Activated T-helper 9 cell treated with anti-CD3 and anti-CD28 coated beads, Interleukin-2, amount 50 U/mL, for 16 hours (primary cell): Measurements from ENCODE around the gene EHD1.

Experiments
- DNase-seq: peaks from one replicate; pipeline ENCODE4 v3.0.0-alpha.2; 2020; ENCODE audit warnings: low read depth

EHD1 gene

GRCh38 chr11:64872790-64873488 is 5.5 kb downstream of the EHD1 start:
- no peak for DNase-seq

GRCh38 chr11:64871492-64871891 is 6.9 kb downstream of the EHD1 start:
- DNase-seq, result no peak

- DNase-seq, result no peak
Observed at GRCh38 chr11:64870893-64871466, 7.4 kb downstream of the EHD1 start.

GRCh38 chr11:64870176-64870892 is 8.1 kb downstream of the EHD1 start:
- DNase-seq, result no peak

- no peak for DNase-seq
Observed at GRCh38 chr11:64869571-64870175, 8.7 kb downstream of the EHD1 start.

GRCh38 chr11:64868904-64869570 is 9.4 kb downstream of the EHD1 start:
- no peak for DNase-seq

- DNase-seq, result no peak
Observed at GRCh38 chr11:64867748-64868462, 10.5 kb downstream of the EHD1 start.

- DNase-seq, result no peak
Observed at GRCh38 chr11:64866173-64866491, 12.3 kb downstream of the EHD1 start.

- DNase-seq, result no peak
Observed at GRCh38 chr11:64865286-64866172, 12.9 kb downstream of the EHD1 start.

- DNase-seq, result no peak
Observed at GRCh38 chr11:64864473-64865285, 13.7 kb downstream of the EHD1 start.

GRCh38 chr11:64864135-64864472 is 14.3 kb downstream of the EHD1 start:
- DNase-seq, result no peak

- DNase-seq, result no peak
Observed at GRCh38 chr11:64863391-64864060, 14.9 kb downstream of the EHD1 start.

- no peak for DNase-seq
Observed at GRCh38 chr11:64862987-64863390, 15.4 kb downstream of the EHD1 start.

- no peak for DNase-seq
Observed at GRCh38 chr11:64861227-64861975, 17.0 kb downstream of the EHD1 start.

GRCh38 chr11:64859542-64860414 is 18.6 kb downstream of the EHD1 start:
- DNase-seq, result no peak

- DNase-seq, result no peak
Observed at GRCh38 chr11:64858467-64859263, 19.8 kb downstream of the EHD1 start.

GRCh38 chr11:64857485-64857884 is 20.9 kb downstream of the EHD1 start:
- DNase-seq, result no peak
